Stimulated activated CD8-positive, alpha-beta memory T cell treated with anti-CD3 and anti-CD28 coated beads, Interleukin-12 subunit alpha, Interleukin-12 subunit beta, amount 100 ng/mL, for 24 hours (primary cell): ENCODE data around the gene NANS.

Source experiments
- DNase-seq: peaks from one replicate; pipeline ENCODE4 v3.0.0-alpha.2; 2020; ENCODE audit errors: extremely low read depth

The NANS gene

DNA sequence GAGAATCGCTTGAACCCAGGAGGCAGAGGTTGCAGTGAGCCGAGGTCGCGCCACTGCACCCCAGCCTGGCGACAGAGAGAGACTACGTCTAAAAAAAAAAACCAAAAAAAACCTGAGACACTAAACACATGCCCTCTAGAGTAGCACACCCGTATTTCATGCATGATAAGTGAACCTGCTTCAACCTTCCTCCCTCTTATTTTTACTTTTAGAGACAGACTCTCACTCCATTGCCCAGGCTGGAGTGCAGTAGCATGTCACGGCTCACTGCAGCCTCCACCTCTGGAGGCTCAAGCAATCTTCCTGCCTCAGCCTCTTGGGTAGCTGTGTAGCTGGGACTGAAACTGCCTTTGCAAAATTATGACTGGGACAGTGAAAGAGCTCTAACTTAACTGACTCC is 17.6 kb upstream of the NANS start:
- no peak for DNase-seq

DNA sequence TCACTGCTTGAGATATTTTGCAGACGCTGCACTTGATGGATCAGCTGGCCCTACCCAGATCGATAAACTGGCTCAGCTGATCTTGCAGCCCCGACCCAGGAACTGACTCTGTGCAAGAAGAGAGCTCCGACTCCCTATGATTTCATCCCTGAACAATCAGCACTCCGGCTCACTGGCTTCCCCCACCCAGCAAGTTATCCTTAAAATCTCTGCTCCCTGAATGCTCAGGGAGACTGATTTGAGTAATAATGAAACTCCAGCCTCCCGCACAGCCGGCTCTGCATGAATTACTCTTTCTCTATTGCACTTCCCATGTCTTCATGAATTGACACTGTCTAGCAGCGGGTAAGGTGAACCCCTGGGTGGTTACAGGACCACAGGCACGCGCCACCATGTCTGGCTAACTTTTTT is 16.9 kb upstream of the NANS start:
- DNase-seq, result no peak

DNA sequence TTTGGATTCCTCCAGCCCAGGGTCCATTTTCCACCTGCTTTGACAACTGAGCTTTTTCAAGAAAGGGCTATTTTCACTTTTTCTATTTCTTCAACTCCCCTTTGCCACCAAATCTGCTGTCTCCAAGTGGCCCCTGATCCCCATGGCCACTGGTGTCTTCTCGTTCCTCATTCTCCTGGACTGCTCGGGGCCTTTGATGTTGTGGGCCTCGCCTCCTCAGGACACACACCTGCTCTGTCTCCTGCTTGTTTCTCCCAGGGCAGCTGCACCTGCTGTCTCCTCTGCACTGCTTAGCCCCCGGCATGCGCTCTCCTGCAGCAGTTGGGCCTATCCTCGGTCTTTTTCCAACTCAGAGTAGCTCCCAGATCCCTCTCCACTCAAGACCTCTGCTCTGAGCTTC is 16.3 kb upstream of the NANS start:
- no peak for DNase-seq

DNA sequence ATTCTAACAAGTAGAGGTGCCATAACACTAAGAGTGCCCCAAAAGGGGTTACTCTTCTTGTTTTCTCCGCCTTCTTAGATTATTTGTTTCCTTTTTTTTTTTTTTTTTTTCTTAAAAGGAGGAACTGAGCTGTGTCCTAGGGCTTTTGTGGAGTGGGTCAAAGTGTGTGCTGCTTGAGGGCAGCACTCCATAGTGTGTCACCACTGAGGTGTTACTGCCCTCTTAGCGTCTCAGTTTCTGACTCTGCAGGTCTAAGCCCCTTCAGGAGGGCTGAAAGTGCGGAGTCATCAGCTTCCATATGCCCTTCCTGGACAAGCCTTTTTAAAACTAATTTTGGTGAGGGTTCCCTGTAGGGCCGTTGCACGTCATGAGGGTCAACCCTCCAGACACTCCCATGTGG is 12.6 kb upstream of the NANS start:
- DNase-seq, result no peak

DNA sequence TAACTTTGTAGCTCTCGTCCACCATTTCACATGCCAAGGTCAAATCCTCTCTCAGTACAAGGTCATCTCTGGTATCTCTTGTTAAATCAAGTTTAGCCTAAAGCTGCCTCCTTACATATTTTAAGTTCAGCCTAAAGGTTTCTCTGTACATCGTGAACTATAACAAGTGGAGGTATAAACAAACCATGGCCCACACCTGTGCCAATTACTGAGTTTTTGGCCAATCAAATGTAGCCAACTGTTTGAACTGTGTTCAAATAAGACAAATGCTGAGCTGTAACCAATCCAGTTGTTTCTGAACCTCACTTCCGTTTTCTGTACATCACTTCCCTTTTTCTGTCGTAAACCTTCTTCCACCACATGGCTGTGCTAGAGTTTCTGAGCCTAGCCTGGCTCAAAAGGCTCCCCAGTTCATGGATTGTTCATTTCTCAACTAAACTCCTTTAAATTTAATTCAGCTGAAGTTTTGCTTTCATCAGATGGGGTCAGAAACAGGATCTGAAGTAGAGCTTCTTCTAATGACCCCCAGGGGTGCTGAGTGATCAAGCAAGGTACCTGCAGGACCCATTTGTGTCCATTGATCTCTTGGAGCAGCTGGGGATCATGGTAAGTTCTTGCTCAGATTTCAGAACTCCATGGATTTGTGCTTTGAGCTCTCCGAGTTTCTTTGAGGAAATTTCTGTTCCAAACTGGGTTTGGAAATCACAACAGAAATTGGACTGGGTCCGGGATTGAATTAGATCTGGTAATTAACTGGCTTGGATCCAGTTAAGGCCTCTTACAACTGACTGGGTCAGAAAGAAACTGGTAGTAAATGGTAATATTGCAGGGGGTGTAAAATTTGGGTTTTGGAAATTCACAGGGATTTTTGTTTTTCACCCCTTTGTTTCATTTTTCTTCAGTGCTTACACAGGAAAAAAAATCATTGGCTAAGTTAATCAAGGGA is 11.0 kb upstream of the NANS start:
- DNase-seq, result no peak

- no peak for DNase-seq
Observed at GRCh38 chr9:98046180-98046543, 10.4 kb upstream of the NANS start.

GRCh38 chr9:98047002-98047401 is 9.5 kb upstream of the NANS start:
- DNase-seq, result no peak

GRCh38 chr9:98049288-98050072 is 7.1 kb upstream of the NANS start:
- DNase-seq, result no peak

DNA sequence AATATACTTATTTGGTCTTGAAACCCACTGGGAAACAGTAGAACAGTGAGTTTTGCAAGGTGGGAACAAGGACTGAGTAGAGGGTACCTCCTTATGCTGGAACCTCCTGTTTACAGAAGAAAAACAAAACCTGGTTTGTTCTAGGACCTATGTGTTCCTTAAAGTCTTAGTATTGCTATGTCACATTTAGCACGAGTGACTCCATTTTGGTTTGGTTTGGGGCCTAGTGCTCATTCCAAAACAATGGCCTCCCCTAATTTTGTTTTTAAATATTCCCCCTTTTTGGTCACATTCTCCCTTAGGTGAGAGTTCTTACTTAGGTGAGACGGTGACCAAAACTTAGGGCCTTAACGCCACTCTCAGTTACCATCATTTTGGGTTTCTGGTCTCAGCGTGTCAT is 6.2 kb upstream of the NANS start:
- DNase-seq, result no peak

DNA sequence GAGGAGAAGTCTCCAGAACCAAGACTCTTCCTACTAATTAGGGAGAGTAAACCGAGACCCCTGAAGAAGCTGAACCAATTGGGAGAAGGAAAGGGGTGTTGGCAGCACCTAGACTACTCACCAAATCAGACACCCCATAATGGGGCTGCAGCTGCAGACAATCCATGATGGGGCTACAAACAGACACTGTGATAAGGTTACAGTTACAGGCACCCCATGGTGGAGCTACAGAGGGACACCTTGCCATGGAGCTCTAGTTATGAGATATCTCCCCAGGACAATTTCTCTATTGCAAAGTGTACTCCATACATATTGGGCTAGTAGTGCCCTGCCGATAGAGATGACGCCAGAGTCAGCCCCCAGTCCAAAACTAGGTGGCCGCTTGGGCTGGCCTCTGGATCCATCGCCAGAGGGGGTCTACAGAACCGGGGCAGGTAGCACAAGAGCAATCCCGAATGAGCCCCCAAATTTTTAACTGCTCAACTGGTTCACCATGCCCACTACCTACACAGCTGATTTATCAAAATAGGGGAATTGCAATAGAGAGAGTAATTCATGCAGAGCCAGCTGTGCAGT is 2.1 kb upstream of the NANS start:
- no peak for DNase-seq

- no peak for DNase-seq
Observed at GRCh38 chr9:98057138-98057799, 737 bp downstream of the NANS start.

- DNase-seq, result no peak
Observed at GRCh38 chr9:98062161-98062560, 5.6 kb downstream of the NANS start.

- no peak for DNase-seq
Observed at GRCh38 chr9:98064623-98065392, 8.3 kb downstream of the NANS start.

DNA sequence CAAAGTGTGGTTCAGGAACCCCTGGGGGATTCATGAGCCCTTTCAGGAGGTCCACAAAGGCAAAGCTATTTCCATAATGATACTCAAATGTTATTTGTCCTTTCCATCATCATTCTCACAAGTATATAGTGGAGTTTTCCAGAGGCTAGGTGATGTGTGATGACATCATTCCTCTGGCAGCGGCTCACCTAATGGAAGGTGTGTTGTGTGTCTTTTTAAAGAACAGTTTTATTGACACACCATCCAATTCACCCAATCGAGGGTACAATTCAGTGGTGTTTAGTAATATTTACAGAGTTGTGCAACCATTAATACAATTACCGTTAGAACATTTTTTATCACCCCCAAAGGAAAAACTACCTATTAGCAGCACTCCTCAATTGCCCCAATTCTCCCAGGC is 9.7 kb downstream of the NANS start:
- DNase-seq, result no peak

GRCh38 chr9:98067184-98067583 is 10.7 kb downstream of the NANS start:
- DNase-seq, result no peak

- no peak for DNase-seq
Observed at GRCh38 chr9:98069551-98069950, 13.0 kb downstream of the NANS start.

- DNase-seq, result no peak
Observed at GRCh38 chr9:98070704-98071103, 14.2 kb downstream of the NANS start.

- no peak for DNase-seq
Observed at GRCh38 chr9:98071737-98072136, 15.2 kb downstream of the NANS start.

- DNase-seq, result no peak
Observed at GRCh38 chr9:98074115-98074990, 17.8 kb downstream of the NANS start.

GRCh38 chr9:98075332-98075805 is 18.8 kb downstream of the NANS start:
- DNase-seq, result no peak
